Fibroblast of gingiva (primary cell): Measurements from ENCODE around the gene TAF11L11.
"Not testable (repeated sequence)": the region's sequence is repeated elsewhere in the genome, so short reads cannot be mapped to it uniquely, and the experiment has no call there.

Experiments used
- DNase-seq: peaks from one replicate; pipeline ENCODE4 v3.0.0-alpha.2; 2011; ENCODE audit warnings: low read depth

TAF11L11 gene

DNA sequence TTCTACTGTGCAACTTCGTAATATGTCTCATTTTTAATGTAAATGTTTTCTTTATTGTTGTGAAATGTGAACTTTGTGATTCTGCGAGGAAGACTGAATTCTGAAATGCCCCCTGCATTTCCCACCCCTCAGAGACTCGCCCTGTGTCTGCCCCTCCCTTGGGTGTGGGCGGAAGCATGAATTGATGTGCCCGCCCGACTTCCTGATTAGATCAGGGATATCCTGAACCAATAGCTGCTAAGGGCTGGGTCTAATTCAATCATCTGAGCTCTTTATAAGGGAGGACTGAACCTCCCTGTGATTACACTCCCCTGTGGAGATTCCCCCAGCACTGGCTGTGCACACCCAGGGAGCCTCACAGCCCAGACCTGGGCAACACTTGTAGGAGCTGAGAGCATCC lies at the start of gene TAF11L11:
Gene TAF11L11, plus strand, starts transcription at position 304 of the 400 bp plus-strand sequence.
- DNase-seq: not testable (repeated sequence)

DNA sequence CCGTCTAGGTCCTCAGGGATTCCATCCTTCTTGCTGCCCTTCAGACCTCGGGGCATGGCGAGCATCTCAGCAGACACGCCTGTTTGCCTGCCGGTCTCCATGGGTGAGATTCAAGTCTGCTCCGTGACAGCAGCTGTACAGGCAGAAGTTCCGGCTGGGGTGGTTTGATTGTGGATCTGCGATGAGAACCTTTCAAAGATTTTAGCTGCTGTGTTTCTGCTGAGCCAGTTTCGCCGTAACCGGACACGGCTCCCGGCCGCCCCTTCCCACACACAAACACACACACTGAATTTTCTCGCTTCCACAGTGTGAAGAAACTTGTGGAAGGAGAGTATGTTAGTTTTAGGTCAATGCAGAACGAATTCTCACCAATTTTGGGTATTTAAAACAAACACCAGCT lies 18.3 kb upstream of the TAF11L11 start, which contains the start of gene TAF11L7:
Gene TAF11L7, minus strand, starts transcription at position 101 of the 400 bp plus-strand sequence.
- not testable (repeated sequence) for DNase-seq

DNA sequence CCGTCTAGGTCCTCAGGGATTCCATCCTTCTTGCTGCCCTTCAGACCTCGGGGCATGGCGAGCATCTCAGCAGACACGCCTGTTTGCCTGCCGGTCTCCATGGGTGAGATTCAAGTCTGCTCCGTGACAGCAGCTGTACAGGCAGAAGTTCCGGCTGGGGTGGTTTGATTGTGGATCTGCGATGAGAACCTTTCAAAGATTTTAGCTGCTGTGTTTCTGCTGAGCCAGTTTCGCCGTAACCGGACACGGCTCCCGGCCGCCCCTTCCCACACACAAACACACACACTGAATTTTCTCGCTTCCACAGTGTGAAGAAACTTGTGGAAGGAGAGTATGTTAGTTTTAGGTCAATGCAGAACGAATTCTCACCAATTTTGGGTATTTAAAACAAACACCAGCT lies 13.1 kb upstream of the TAF11L11 start, which contains the start of gene TAF11L8:
Gene TAF11L8, minus strand, starts transcription at position 101 of the 400 bp plus-strand sequence.
- not testable (repeated sequence) for DNase-seq

DNA sequence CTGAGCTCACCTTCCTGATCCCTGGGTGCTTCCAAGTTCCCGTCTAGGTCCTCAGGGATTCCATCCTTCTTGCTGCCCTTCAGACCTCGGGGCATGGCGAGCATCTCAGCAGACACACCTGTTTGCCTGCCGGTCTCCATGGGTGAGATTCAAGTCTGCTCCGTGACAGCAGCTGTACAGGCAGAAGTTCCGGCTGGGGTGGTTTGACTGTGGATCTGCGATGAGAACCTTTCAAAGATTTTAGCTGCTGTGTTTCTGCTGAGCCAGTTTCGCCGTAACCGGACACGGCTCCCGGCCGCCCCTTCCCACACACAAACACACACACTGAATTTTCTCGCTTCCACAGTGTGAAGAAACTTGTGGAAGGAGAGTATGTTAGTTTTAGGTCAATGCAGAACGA lies 9.7 kb upstream of the TAF11L11 start, which contains the start of gene TAF11L9:
Gene TAF11L9, minus strand, starts transcription at position 140 of the 400 bp plus-strand sequence.
- DNase-seq: not testable (repeated sequence)

DNA sequence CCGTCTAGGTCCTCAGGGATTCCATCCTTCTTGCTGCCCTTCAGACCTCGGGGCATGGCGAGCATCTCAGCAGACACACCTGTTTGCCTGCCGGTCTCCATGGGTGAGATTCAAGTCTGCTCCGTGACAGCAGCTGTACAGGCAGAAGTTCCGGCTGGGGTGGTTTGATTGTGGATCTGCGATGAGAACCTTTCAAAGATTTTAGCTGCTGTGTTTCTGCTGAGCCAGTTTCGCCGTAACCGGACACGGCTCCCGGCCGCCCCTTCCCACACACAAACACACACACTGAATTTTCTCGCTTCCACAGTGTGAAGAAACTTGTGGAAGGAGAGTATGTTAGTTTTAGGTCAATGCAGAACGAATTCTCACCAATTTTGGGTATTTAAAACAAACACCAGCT lies 6.3 kb upstream of the TAF11L11 start, which contains the start of gene TAF11L10:
Gene TAF11L10, minus strand, starts transcription at position 101 of the 400 bp plus-strand sequence.
- not testable (repeated sequence) for DNase-seq

DNA sequence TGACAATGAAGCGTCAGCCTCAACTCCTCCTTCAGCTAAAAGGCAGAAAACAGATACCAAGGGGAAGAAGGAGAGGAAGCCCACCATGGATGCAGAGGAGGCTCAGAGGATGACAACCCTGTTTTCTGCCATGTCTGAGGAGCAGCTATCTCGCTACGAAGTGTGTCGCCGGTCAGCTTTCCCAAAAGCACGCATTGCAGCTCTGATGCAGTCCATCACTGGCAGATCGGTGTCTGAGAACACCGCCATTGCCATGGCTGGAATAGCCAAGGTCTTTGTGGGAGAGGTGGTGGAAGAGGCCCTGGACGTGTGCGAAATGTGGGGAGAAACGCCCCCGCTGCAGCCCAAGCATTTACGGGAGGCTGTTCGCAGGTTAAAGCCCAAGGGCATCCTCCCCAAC lies 968 bp downstream of the TAF11L11 start:
- DNase-seq: no peak

DNA sequence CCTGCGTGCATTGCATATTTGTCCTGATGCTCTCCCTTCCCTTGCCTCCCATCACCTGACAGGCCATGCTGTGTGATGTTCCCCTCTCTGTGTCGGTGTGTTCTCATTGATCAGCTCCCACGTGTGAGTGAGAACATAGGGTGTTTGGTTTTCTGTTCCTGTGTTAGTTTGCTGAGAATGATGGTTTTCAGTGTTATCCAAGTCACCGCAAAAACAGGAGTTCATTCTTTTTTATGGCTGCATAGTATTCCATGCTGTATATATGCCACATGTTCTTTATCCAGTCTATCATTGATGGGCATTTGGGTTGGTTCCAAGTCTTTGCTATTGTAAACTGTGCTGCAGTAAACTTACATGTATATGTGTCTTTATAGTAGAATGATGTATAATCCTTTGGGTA lies 3.5 kb downstream of the TAF11L11 start:
- DNase-seq: not testable (repeated sequence)

DNA sequence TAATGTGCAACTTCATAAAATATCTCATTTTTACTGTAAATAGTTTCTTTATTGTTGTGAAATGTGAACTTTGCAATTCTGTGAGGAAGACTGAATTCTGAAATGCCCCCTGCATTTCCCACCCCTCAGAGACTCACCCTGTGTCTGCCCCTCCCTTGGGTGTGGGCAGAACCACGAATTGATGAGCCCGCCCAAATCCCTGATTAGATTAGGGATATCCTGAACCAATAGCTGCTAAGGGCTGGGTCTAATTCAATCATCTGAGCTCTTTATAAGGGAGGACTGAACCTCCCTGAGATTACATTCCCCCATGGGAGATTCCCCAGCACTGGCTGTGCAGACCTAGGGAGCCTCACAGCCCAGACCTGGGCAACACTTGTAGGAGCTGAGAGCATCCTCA lies 6.1 kb downstream of the TAF11L11 start, which contains the start of gene TAF11L12:
Gene TAF11L12, plus strand, starts transcription at position 301 of the 400 bp plus-strand sequence.
- not testable (repeated sequence) for DNase-seq

DNA sequence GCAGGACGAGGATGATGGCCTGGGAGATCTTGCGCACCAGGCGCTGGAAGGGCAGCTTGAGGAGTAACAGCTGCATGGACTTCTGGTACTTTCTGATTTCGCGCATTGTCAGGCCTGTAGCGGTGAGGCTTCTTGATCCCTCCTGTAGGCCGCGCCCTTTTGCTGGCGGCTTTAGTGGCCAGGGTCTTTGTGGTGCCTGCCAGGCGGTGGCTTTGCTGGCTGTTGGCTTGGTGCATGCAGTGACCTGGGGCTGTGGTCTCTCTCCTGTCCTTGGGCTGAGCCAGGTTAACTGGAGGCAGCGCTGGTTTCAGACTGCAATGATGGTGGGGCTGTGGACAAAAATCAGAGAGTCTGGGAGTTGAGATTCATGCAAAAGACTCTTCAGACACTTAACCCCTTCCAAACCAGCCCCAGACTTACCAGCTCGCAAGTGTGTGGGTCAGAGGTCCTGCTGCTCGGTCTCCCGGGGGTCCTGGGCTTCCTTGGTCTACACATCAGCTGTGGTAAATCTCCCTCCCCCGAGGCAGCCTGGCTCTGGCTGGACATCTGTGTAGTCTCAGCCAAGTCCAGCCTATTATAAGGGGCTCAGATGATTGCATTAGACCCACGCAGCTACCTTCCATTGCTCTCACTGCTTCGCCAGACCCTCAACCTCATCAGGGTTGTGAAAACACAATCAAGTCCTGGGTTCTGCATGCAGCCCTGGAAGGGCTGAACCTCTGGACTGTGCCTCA lies 11.1 kb downstream of the TAF11L11 start:
- no peak for DNase-seq

DNA sequence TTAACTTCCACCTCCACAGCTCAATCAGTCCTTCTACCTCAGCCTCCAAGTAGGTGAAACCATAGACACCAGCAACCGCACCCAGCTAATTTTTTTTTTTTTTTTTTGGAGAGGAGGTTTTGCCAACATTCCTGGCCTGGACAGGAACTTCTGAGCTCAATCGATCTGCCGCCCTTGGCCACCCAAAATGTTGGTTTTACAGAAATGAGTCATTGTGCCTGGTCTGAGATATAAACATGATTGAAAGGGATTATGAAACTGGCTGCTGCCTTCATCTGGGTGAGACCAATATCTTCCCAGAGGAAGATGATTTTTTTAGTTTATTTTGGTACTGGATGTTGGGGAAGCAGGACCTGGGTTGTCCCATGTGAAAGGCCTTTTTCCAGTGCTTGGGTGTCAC lies 15.4 kb downstream of the TAF11L11 start:
- no peak for DNase-seq

DNA sequence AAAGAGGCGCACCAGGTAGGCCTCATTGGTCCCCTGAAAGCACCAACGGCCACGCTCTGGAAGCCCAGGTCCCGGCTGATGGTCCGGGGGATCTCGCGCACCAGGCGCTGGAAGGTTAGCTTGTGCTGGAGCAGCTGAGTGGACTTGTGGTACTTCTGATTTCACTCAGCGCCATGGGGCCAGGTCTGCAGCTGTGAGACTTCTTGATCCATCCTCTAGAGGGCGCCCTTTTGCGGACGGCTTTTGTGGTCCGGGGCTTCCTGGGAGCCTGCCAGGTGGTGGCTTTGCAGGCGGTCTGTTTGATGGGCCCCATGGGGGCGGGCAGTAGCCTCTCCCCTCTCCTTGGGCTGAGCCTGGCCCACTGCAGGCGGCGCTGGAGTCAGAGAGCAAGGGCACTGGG lies 16.6 kb downstream of the TAF11L11 start:
- DNase-seq: no peak

DNA sequence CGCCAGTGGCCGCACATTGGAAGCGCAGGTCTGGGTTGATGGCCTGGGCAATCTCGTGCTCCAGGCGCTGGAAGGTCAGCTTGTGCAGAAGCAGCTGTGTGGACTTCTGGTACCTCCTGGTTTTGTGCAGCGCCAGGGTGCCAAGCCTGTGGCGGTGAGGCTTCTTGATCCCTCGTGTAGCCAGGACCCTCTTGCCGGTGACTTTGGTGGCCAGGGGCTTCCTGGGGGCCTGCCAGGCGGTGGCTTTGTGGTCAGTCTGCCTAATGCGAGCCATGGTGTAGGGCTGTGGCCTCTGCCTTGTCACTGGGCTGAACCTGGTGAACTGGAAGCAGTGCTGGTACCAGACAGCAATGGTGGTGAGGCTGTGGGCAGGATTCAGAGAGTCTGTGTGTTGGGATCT lies 21.7 kb downstream of the TAF11L11 start:
- DNase-seq: no peak

DNA sequence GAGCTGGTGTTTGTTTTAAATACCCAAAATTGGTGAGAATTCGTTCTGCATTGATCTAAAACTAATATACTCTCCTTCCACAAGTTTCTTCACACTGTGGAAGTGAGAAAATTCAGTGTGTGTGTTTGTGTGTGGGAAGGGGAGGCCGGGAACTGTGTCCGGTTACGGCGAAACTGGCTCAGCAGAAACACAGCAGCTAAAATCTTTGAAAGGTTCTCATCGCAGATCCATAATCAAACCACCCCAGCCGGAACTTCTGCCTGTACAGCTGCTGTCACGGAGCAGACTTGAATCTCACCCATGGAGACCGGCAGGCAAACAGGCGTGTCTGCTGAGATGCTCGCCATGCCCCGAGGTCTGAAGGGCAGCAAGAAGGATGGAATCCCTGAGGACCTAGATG lies 27.8 kb downstream of the TAF11L11 start, which contains the start of gene TAF11L13:
Gene TAF11L13, plus strand, starts transcription at position 301 of the 400 bp plus-strand sequence.
- DNase-seq: not testable (repeated sequence)

DNA sequence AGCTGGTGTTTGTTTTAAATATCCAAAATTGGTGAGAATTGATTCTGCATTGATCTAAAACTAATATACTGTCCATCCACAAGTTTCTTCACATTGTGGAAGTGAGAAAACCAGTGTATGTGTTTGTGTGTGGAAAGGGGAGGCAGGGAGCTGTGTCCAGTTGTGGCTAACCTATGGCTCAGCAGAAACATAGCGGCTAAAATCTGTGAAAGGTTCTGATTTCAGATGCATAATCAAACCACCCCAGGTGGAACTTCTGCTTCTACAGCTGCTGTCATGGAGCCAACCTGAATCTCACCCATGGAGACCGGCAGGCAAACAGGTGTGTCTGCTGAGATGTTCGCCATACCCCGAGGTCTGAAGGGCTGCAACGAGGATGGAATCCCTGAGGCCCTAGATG lies 30.2 kb downstream of the TAF11L11 start, which contains the start of gene TAF11L14:
Gene TAF11L14, plus strand, starts transcription at position 301 of the 400 bp plus-strand sequence.
- DNase-seq: no peak

DNA sequence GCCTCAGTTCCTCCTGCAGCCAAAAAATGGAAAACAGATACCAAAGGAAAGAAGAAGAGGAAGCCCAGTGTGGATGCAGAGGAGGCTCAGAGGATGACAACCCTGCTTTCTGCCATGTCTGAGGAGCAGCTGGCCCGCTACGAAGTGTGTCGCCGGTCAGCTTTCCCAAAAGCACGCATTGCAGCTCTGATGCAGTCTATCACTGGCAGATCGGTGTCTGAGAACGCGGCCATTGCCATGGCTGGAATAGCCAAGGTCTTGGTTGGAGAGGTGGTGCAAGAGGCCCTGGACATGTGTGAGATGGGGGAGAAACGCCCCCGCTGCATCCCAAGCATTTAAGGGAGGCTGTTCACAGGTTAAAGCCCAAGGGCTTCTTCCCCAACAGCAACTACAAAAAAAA lies 45.2 kb downstream of the TAF11L11 start:
- DNase-seq: not testable (repeated sequence)

DNA sequence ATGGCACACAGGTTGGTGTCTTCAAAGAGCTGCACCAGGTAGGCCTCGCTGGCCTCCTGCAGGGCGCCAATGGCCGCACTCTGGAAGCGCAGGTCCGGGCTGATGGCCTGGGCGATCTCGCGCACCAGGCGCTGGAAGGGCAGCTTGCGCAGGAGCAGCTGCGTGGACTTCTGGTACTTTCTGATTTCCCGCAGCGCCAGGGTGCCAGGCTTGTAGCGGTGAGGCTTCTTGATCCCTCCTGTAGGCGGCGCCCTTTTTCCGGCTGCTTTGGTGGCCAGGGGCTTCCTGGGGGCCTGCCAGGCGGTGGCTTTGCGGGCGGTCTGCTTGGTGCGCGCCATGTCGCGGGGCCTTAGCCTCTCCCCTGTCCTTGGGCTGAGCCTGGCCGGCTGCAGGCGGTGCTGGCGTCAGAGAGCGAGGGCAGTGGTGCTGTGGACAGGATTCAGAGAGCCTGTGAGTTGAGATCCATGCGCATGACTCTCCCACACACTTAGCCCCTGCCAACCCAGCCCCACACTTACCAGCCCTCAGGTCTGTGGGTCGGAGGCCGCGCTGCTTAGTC lies 51.3 kb downstream of the TAF11L11 start:
- DNase-seq: not testable (repeated sequence)
